ENCODE data around the gene IDH1.
"Not testable (repeated sequence)": the region's sequence is repeated elsewhere in the genome, so short reads cannot be mapped to it uniquely, and the experiment has no call there.

The IDH1 gene

GRCh38 chr2:208254871-208255556 is at the start of gene IDH1:
TSS of gene IDH1 (minus strand) at chr2:208255071. CDS start at chr2:208251551, 3,520 bp downstream.
- DNase-seq, result peak; percentile 88

- no peak for DNase-seq
Measured at GRCh38 chr2:208304157-208304556, 49.3 kb upstream of the IDH1 start.

DNA sequence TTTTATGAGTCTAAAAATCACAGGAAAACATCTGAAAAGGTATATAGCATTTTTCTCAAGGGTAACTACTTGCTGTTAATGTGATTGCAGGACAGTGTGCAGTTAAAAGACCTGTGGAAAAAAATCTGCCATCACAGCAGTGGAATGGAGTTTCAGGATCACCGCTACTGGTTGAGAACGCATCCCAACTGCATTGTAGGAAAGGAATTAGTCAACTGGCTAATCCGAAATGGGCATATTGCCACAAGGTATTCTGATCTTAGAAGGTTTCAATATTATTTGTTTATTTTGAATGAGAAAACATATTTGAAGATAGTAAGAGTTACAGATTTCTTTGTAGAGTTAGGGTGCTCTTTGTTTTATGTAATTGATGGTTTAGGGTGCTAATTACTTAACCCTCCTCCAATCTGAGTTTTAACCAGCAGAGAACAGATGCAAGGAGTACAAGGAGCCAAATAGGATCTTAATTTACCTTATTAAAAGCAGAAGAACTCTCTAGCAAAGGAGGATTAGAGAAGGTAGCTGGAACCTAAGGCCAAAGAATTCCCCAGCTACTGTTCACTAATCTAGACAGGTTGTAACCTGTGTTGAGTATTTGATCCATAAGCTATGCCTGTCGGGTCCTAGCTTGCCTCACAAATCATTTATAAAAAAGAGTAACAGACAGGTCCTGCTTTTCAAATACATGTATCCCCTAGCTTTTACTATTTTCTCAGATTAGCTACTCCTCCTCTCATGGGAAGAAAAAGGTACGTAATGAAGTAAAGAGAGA is 46.2 kb upstream of the IDH1 start:
- no peak for DNase-seq

GRCh38 chr2:208297961-208298360 is 43.1 kb upstream of the IDH1 start:
- no peak for DNase-seq

GRCh38 chr2:208296610-208297009 is 41.7 kb upstream of the IDH1 start:
- no peak for DNase-seq

DNA sequence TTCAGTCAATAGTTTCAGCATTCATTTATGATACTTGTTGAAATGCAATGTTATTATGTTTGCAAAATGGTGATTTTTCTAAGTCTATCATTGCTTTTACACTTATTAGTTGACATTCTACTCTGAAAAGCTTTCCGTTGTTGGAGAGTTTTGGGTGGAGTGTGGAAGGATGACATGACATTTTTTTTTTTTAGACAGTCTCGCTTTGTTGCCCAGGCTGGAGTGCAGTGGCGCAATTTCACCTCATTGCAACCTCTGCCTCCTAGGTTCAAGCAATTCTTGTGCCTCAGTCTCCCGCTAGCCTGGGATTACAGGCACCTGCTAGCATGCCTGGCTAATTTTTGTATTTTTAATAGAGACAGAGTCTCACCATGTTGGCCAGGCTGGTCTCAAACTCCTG is 41.0 kb upstream of the IDH1 start:
- DNase-seq, result no peak

GRCh38 chr2:208294482-208295024 is 39.7 kb upstream of the IDH1 start:
- DNase-seq, result no peak

DNA sequence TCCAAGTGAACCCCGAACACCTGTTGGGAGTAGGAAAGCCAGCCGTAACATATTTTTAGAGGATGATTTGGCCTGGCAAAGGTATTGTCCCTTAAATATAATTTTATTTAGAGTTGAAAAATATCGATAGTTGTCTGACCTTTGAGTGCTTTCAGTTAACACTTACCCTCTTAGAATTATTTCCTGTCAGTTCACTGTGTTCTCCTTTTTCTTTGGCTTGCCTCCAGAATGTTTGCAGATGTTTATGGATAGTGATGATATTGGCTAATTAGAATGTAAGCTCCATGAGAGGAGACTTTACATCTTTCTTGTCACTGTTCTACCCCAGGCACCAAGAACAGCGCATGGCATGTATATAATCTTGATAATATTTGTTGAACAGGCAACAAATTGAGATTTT is 31.0 kb upstream of the IDH1 start:
- no peak for DNase-seq

DNA sequence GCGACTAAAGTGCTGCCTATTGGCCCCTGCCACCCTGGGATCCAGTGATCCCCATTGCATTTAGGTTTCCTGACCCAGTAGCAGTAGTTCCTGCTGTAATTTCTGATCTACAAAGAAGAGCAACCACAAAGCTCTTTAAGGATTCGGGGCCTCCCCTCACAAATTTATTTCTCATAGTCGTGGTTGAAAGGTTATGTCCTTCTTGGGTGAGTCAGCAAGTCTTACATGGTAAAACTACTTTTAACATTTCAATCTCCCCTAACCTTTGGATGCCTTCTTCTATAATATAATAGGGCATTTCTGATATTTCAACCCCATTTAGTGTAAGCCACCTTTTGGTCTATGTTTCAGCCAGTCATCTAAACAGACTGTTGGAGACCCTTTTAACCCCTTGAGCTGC is 26.1 kb upstream of the IDH1 start:
- no peak for DNase-seq

DNA sequence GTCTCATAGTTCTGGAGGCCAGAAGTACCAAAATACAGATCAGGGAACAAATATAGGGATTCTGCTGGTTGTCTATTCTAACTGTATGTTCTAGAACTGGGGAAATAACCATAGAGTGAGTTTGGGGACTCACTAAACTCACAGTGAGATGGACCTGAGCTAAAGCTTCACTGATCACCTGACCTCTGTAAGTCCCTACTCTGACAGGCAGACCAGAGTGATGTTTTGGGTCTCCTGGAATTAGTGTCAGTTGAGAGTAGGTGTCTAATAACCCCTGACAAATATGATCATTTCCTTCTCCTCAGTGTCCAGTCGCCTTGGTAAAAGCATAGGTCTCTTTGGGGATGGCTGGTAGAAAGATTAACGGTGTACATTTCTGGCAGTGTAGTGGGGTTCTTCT is 25.4 kb upstream of the IDH1 start:
- no peak for DNase-seq

DNA sequence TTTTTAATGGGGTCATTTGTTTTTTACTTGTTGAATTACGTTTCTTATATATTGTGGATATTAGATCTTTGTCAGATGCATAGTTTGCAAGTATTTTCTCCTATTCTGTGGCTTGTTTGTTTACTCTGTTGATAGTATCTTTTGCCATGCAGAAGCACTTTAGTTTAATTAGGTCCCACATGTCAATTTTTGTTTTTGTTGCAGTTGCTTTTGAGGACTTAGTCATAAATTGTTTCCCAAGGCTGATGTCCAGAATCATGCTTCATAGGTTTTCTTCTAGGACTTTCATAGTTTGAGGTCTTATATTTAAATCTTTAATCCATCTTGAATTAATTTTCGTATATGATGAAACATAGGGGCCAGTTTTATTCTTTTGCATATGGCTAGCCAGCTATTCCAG is 24.4 kb upstream of the IDH1 start:
- no peak for DNase-seq

DNA sequence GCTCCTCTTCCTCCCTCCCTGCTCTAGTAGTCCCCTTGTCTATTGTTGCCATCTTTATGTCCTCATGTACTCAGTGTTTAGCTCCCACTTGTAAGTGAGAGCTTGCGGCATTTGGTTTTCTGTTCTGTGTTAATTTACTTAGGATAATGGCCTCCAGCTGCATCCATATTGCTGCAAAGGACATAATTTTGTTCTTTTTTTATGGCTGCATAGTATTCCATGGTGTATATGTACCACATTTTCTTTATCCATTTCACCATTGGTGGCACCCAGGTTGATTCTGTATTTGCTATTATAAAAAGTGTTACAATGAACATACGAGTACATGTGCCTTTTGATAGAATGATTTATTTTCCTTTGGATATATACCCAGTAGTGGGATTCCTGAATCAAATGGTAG is 23.7 kb upstream of the IDH1 start:
- DNase-seq, result no peak

- DNase-seq, result no peak
Measured at GRCh38 chr2:208274748-208275147, 19.9 kb upstream of the IDH1 start.

DNA sequence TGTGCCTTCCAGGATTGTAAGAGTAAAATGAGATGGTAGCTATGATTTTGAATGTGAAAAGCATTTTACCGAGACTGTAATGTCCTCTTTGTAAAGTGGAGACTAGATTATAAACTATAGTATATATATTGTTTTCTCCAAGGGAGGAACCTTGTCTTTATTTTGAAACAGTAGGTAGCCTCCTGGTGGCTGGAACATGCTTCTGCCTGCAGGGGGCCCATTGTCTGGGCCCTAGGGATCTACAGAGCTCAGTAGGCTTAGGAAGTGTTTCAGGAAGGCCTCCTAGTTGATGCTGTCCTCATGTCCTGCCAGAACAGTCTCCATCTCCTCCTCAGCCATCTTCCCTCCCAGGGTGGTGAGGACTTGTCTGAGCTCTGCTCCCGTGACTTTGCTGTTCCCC is 14.2 kb upstream of the IDH1 start:
- DNase-seq, result no peak

DNA sequence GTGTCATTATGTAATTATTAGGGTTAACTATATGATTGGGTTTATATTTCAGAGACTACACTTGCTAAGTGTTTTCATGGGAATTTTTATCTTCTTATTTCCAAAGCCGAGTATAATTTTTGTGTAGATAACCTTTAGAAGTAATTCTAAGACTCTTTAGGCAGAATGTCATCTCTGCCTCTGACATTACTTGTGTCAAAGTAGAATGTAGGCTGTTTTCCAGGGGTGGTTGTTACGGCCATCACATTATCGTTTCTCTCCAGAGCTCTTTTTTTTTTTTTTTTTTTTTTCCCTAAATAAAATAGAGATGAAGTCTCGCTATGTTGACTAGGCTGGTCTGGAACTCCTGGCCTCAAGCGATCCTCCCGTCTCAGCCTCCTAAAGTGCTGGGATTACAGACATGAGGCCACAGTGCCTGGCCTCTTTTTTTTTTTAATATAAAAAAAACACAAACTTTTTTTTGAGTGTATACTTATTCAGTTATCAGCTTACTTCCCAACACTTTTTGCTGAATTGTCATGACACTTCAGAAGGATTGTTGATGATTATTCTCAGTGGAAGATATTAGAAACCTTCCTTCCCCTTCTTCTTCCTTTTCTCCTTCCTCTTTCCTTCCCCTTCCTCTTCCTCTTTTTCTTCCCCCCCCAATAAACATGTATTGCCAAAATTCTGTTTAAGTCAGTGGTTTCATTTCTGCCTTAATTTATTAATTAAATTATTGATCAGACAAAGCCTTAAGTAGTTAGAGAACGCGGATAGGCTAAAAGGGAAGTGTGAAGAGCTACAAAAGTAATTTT is 13.5 kb upstream of the IDH1 start:
- no peak for DNase-seq

DNA sequence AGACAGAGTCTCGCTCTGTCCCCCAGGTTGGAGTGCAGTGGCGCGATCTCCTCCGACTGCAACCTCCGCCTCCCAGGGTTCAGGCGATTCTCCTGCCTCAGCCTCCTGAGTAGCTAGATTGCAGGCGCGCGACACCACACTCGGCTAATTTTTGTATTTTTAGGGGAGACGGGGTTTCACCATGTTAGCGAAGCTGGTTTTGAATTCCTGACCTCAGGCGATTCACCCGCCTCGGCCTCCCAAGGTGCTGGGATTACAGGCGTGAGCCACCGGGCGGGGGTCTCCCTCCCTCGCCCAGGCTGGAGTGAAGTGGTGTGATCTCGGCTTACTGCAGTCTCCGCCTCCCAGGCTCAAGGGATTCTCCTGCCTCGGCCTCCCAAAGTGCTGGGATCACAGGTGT is 12.7 kb upstream of the IDH1 start:
- not testable (repeated sequence) for DNase-seq

DNA sequence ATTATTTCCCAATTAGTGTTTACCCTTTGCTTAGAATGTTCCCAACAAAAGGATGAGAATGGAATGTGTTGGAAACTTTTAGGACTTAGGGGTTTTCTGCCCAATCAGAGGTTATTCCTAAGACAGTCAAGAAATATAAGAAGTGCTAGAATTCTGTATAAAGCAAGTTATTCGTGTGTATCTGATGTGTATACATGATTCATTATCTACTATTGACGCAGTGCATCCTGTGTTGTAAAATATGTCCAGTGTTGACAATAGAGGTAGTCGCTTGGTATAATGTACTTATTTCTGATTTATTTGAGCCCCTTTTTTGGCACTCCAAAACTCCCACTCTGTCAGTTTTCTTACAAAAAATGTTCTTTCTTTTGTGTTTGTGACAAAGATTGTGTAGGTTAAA is 12.1 kb upstream of the IDH1 start:
- no peak for DNase-seq

DNA sequence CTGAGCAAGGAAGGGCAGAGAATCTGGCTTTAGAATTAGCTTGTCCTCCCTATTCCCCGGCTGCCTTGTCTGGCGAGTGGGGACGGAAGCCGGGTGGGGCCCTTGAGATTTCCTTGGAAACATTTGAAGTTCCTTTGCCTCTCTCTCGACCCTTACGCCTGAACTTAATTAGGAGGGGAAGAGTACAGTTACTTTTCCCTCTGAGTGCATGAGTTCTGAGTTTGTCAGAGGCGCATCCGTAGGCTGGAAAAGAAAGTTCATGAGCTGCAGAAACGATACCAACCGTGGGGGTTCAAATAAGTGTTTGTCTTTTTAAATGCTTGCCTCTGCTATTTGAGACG is 11.7 kb upstream of the IDH1 start:
- peak; percentile 30 for DNase-seq

DNA sequence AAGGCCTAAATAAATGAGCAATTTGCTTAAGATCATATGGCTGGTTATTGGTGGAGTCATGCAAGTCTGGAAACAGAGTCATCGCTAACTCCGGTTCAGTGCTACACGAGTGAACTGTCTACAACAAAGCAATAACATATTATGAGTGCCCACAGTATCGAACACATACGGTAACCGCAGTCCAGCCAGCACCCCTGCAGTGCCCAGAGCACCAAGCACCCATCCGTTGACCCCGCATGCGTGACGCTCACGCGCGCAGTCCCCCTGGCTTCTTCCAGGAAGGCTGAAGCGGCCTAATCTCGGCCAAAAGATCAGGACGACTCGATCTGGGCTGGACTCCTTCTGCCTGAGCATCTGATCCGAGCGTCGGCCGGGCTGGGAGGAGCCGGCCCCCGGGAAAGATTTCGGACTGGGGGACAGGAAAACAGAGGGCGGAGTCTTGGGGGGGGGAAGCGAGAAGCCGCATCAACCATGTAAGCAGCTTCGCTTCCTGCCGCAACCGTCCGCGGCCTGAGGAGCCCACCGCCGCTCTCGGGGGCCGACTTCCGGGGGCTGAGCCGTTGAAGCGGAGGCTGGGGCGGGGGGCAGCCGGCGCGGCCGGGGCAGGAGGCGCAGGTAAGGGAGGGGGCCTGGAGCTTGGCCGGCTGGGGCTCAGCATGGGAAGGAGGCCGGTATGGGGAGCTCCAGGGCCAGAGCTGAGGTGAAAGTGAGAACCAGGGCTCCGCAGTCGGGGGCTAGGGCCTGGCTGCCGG is 11.1 kb upstream of the IDH1 start, which contains the start of gene PIKFYVE:
Gene PIKFYVE, plus strand, starts transcription at position 455 of the 752 bp plus-strand sequence. CDS start 5,265 bp downstream, outside the sequence.
- peak; percentile 94 for DNase-seq

DNA sequence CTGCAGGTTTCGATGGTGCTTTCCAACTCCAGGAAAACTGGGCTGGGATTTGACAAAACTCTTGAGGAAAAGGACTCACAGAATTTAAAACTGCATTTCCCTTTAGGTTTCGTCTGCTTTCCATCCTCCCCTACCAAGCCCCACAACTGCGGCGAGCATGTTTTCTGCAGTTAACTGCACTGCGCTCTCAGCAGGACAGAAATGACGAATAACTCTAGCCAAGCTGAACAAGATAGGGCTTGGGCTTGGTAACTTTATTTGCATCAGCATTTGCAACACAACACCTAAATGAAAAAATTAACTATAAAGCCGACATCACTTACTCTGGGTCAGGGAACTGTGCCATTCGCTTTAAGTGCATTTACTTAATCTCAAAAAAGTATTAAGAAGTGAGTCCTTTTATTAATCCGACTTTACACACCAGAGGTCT is 10.5 kb upstream of the IDH1 start:
- DNase-seq, result no peak

- not testable (repeated sequence) for DNase-seq
Measured at GRCh38 chr2:208256849-208257813, 2.3 kb upstream of the IDH1 start.
